ENCODE results near the gene FRMD4B. TPM values are rescaled to one million over a fixed set of nuclear protein-coding genes. Genes with fewer than 3 reads are reported as not detected.
A peak's percentile ranks its signal among the peaks of the same experiment; 100 is the strongest.

The FRMD4B gene
- total RNA-seq, 6 experiments from 2014 or later = 0.03 to 0.12 (median 0.07) TPM; not detected in 1

- no peaks in the 10 kb centered on the region for H3K9me3 Mint-ChIP-seq
- peak; percentile 98 for TF ChIP-seq CTCF (IDR thresholded peaks at IDR 0.05)
- H3K27me3 Mint-ChIP-seq (ENCODE audit: insufficient read depth) = peaks cover 22% of the 10 kb centered on the region
- H3K4me1 Mint-ChIP-seq (ENCODE audit: low read depth) = peaks cover 4% of the 10 kb centered on the region
- H3K4me3 Mint-ChIP-seq = no peak overlapping the region
- H3K27ac Mint-ChIP-seq = no peak overlapping the region
- peak; percentile 62 for DNase-seq
- H3K36me3 Mint-ChIP-seq (ENCODE audit: low read depth) = no peaks in the 10 kb centered on the region
Measured at GRCh38 chr3:69120879-69121464, 264.9 kb downstream of the FRMD4B start.
